B cell (primary cell): ENCODE results near the gene PIM3. TPM values are rescaled to one million over a fixed set of nuclear protein-coding genes. Genes with fewer than 3 reads are reported as not detected.

Experiments used
- ATAC-seq: fragments of 200-7000 bp; cut with Tn5 transposase; one replicate; pipeline ENCODE4 v1.10.0; 2021; ENCODE audit warnings: low read depth, mild to moderate bottlenecking, moderate number of reproducible peaks, moderate library complexity
- CTCF ChIA-PET: fragments of 350-600 bp; sonication (Branson Sonifier 250); formaldehyde crosslinking; loops from one replicate; lab custom pipeline; 2021; ENCODE audit warnings: antibody characterized with exemption, inconsistent platforms; lab: Charles Lee
- POLR2A ChIA-PET: fragments of 350-600 bp; sonication (Branson Sonifier 250); formaldehyde crosslinking; loops from one replicate; lab custom pipeline; 2021; ENCODE audit warnings: antibody characterized with exemption; lab: Charles Lee
- DNase-seq: peaks from one replicate; pipeline ENCODE4 v3.0.0; 2013
- H2AFZ ChIP-seq: 2 replicates; pipeline ENCODE4 v1.6.1; 2012; ENCODE audit warnings: mild to moderate bottlenecking, low read depth, low read length; ENCODE audit not compliant: insufficient read depth, poor library complexity, severe bottlenecking
- H3K27ac ChIP-seq, 2 donors: 1 replicate in 1 of 2; 2 replicates in 1 of 2; pipeline ENCODE4 v1.5.1; 2012 to 2013; ENCODE audit warnings: low read length in 2 of 2, mild to moderate bottlenecking in 2 of 2, moderate library complexity in 1 of 2
- H3K27me3 ChIP-seq, 4 experiments: fragments of 200-600 bp in 1 of 4; sonication (generic) in 1 of 4; replicated peaks in 1 of 4; 1 replicate in 2 of 4; 2 replicates in 2 of 4; pipeline versions ENCODE4 v1.6.1 to v1.7.0; 2013 to 2016; ENCODE audit warnings: low read length in 3 of 4, mild to moderate bottlenecking in 2 of 4, mixed read lengths in 1 of 4, moderate library complexity in 1 of 4; ENCODE audit not compliant: insufficient read depth in 4 of 4, control insufficient read depth in 3 of 4; ENCODE audit errors: control extremely low read depth in 1 of 4
- H3K36me3 ChIP-seq, 2 experiments: replicated peaks in 1 of 2; 1 replicate in 1 of 2; 2 replicates in 1 of 2; pipeline versions ENCODE4 v1.6.1 to v1.7.1; 2013; ENCODE audit warnings: low read length in 1 of 2; ENCODE audit not compliant: insufficient read depth in 2 of 2, control insufficient read depth in 1 of 2; ENCODE audit errors: control extremely low read depth in 1 of 2, extremely low read depth in 1 of 2
- H3K4me1 ChIP-seq, 2 donors: fragments of 200-600 bp in 1 of 2; sonication (generic) in 1 of 2; 1 replicate in 1 of 2; 2 replicates in 1 of 2; pipeline versions ENCODE4 v1.5.1 to v1.6.1; 2013 to 2017; ENCODE audit warnings: low read length in 2 of 2; ENCODE audit not compliant: control insufficient read depth in 2 of 2, insufficient read depth in 2 of 2
- H3K4me2 ChIP-seq: replicated peaks from 2 replicates; pipeline ENCODE3; 2012; ENCODE audit warnings: mild to moderate bottlenecking, low read depth, low read length; ENCODE audit not compliant: poor library complexity, severe bottlenecking
- H3K4me3 ChIP-seq, 5 experiments: fragments of 200-600 bp in 1 of 5; sonication (generic) in 1 of 5; 1 replicate in 3 of 5; 2 replicates in 2 of 5; pipeline versions ENCODE4 v1.5.1 to v1.7.0; 2011 to 2016; ENCODE audit warnings: low read length in 4 of 5, mild to moderate bottlenecking in 4 of 5, low read depth in 2 of 5, control low read depth in 1 of 5, moderate library complexity in 1 of 5; ENCODE audit not compliant: insufficient read depth in 1 of 5; ENCODE audit errors: control extremely low read depth in 1 of 5, extremely low read depth in 1 of 5
- H3K79me2 ChIP-seq: fragments of 200-600 bp; sonication (generic); one replicate; pipeline ENCODE4 v1.6.0; 2016; ENCODE audit warnings: low read length; ENCODE audit not compliant: control insufficient read depth, insufficient read depth
- H3K9ac ChIP-seq: fragments of 200-600 bp; sonication (generic); 2 replicates; pipeline ENCODE4 v1.6.1; 2017; ENCODE audit warnings: mild to moderate bottlenecking, low read length, moderate library complexity
- H3K9me3 ChIP-seq, 3 donors: one replicate each; pipeline versions ENCODE4 v1.6.1 to v1.7.1; 2013; ENCODE audit warnings: low read length in 2 of 3; ENCODE audit not compliant: control insufficient read depth in 2 of 3, insufficient read depth in 1 of 3; ENCODE audit errors: control extremely low read depth in 1 of 3
- H4K20me1 ChIP-seq: 2 replicates; pipeline ENCODE4 v1.6.0; 2012; ENCODE audit warnings: mild to moderate bottlenecking, low read length; ENCODE audit not compliant: insufficient read depth, control insufficient read depth, poor library complexity, severe bottlenecking
- H3K27ac Mint-ChIP-seq: one replicate; pipeline ENCODE4 v1.8.0; 2021; ENCODE audit warnings: mixed read lengths
- H3K27me3 Mint-ChIP-seq: one replicate; pipeline ENCODE4 v1.8.0; 2021; ENCODE audit warnings: mixed read lengths
- H3K4me1 Mint-ChIP-seq: one replicate; pipeline ENCODE4 v1.8.0; 2021; ENCODE audit warnings: mixed read lengths
- H3K4me3 Mint-ChIP-seq: one replicate; pipeline ENCODE4 v1.8.0; 2021; ENCODE audit warnings: mixed read lengths
- H3K9me3 Mint-ChIP-seq: one replicate; pipeline ENCODE4 v1.8.0; 2022; ENCODE audit warnings: mixed read lengths; ENCODE audit not compliant: insufficient read depth
- EZH2 ChIP-seq: IDR thresholded peaks from 2 replicates; pipeline ENCODE4 v1.6.1; 2012; ENCODE audit warnings: borderline replicate concordance, low read depth, mild to moderate bottlenecking, moderate library complexity, low read length; ENCODE audit not compliant: insufficient read depth, poor library complexity, severe bottlenecking
- WGBS: methylation state at CpG from one replicate; pipeline ENCODE4 v1.1.5; 2013; ENCODE audit warnings: missing lambda C conversion rate; ENCODE audit not compliant: insufficient coverage; 5-methylcytosine and 5-hydroxymethylcytosine counted together
- intact Hi-C: fragments of 100-400 bp; cut with micrococcal nuclease; formaldehyde crosslinking; loops from one replicate; pipeline ENCODE4 v1.10.0; 2022
- polyA plus RNA-seq: library from polyadenylated mRNA; depleted of rRNA; stranded (reverse); fragments of >200 nt; gene quantifications from 2 replicates; pipeline ENCODE4 v1.2.3, GENCODE V29; 2012
- total RNA-seq, 2 donors: library from RNA; stranded (reverse); fragments of 120-200 nt in 1 of 2; gene quantifications; 1 replicate in 1 of 2; 2 replicates in 1 of 2; pipeline versions ENCODE4 v1.2.3 to v1.2.4, GENCODE V29; 2013 to 2022
- TF ChIP-seq, protein P1 (sequence below): fragments of 200-600 bp; IDR thresholded peaks from one replicate; pipeline ENCODE4 v1.8.0; 2022; ENCODE audit warnings: antibody characterized with exemption, mild to moderate bottlenecking

Gene PIM3
- total and polyA plus RNA-seq, 2 donors (not counting 1 experiment from before 2014, with no cell fraction given), result 74.6 to 128 TPM

DNA sequence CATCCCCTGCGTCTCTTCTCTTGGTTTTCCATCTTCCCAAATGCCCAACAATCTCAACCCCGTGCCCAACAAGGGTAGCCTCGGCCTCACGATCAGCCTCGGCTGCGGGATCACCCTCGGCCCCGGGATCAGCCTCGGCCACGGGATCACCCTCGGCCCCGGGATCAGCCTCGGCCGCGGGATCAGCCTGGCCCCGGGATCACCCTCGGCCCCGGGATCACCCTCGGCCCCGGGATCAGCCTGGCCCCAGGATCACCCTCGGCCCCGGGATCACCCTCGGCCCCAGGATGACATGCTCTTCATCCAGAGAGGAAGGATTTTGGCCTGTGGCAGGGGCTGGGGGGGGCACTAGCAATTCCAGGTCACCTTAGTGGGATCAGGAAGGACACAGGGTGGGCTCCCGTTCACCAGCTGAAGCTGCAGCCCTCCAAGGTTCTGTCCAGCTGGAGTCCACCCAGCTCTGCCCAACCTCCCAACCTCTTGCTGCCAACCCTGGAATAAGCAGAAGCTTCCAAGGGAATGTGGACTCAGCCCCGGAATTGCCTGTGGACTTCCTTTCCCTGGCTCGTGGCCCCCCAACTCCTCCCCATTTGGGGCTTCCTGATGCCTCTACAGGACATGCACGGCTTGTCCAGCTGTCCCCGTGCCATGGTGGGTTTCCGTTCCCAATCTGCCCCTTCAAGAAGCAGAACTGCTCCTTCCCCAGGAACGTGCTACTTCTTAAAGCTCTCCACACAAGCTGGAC, 48.5 kb upstream of the PIM3 start:
- Mint-ChIP-seq H3K27ac (no peak overlapping the region), H3K27me3 (no peaks in the 10 kb centered on the region), H3K4me3 (no peak overlapping the region), H3K4me1 (peaks cover 3% of the 10 kb centered on the region), H3K9me3 (no peaks in the 10 kb centered on the region)
- Histone ChIP-seq H3K27me3 (no peaks in the 10 kb centered on the region), H3K4me1 (peaks cover 3 to 4% of the 10 kb centered on the region in 2 donors), H3K9ac (no peak overlapping the region), H3K9me3 (no peaks in the 10 kb centered on the region), H3K27ac (no peak overlapping the region), H3K4me3 (no peak overlapping the region), H4K20me1 (peaks cover 32% of the 10 kb centered on the region), H3K36me3 (peaks cover 0 to 41% of the 10 kb centered on the region in 2 experiments), H3K4me2 (no peak overlapping the region), H2AFZ (no peak overlapping the region), H3K79me2 (peaks cover 53% of the 10 kb centered on the region)
- TF ChIP-seq, protein P1, sequence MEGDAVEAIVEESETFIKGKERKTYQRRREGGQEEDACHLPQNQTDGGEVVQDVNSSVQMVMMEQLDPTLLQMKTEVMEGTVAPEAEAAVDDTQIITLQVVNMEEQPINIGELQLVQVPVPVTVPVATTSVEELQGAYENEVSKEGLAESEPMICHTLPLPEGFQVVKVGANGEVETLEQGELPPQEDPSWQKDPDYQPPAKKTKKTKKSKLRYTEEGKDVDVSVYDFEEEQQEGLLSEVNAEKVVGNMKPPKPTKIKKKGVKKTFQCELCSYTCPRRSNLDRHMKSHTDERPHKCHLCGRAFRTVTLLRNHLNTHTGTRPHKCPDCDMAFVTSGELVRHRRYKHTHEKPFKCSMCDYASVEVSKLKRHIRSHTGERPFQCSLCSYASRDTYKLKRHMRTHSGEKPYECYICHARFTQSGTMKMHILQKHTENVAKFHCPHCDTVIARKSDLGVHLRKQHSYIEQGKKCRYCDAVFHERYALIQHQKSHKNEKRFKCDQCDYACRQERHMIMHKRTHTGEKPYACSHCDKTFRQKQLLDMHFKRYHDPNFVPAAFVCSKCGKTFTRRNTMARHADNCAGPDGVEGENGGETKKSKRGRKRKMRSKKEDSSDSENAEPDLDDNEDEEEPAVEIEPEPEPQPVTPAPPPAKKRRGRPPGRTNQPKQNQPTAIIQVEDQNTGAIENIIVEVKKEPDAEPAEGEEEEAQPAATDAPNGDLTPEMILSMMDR, result no peak
- TF ChIP-seq EZH2, result no peak
- intact Hi-C loops, result no loop called here
- ATAC-seq (no peak), DNase-seq (no peak)
- POLR2A ChIA-PET, result no interaction called here
- CTCF ChIA-PET, result no interaction called here
- WGBS, result 98% methylated on average over 29 of the region's 30 CpGs

DNA sequence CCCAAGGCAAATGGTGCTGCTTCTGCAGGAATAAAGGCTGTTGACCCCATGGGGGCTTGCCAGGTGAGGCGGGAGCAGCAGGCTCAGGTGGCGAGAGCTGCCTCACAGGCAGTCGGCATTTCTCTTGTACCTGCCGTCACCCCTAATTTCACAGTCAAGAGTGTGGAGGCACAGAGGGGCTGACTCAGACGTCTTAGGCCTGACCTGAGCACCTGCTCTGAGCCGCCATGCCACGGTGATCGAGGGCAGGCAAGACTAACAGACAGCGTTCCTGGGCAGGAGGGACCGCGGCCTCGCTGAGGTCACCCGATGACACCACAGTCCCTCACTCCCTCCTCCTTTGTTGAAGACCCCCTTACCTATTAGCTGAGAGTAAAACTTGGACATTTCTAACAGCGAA, 47.5 kb upstream of the PIM3 start:
- H3K79me2 ChIP-seq, result peaks cover 56% of the 10 kb centered on the region
- 99% methylated on average over 14 of the region's 14 CpGs for WGBS
- intact Hi-C loops, result no loop called here
- no peaks in the 10 kb centered on the region for H3K9me3 ChIP-seq
- Mint-ChIP-seq H3K4me3 (no peak overlapping the region), H3K9me3 (no peaks in the 10 kb centered on the region), H3K27me3 (no peaks in the 10 kb centered on the region), H3K4me1 (peaks cover 7% of the 10 kb centered on the region), H3K27ac (no peak overlapping the region)
- H3K27ac ChIP-seq, result no peak overlapping the region
- H2AFZ ChIP-seq, result no peak overlapping the region
- H3K36me3 ChIP-seq, result peaks cover 0 to 31% of the 10 kb centered on the region in 2 experiments
- DNase-seq (no peak), ATAC-seq (no peak)
- POLR2A ChIA-PET, result no interaction called here
- peaks cover 26% of the 10 kb centered on the region for H4K20me1 ChIP-seq
- CTCF ChIA-PET, result no interaction called here
- H3K27me3 ChIP-seq, result no peaks in the 10 kb centered on the region
- no peak for TF ChIP-seq EZH2
- TF ChIP-seq, protein P1, result no peak
- no peak overlapping the region for H3K9ac ChIP-seq
- H3K4me1 ChIP-seq, result peaks cover 11 to 12% of the 10 kb centered on the region in 2 donors
- no peak overlapping the region for H3K4me2 ChIP-seq
- H3K4me3 ChIP-seq, result no peak overlapping the region
